GM19395 (cell line): ENCODE measurements around the gene TNFRSF8.

Source experiments
- ATAC-seq: cut with Tn5 transposase; IDR thresholded peaks from one replicate; pipeline ENCODE4 v1.9.1; 2021; ENCODE audit warnings: mild to moderate bottlenecking, moderate library complexity; ENCODE audit not compliant: unreplicated experiment

TNFRSF8 gene

GRCh38 chr1:12153181-12153785 lies 90.2 kb downstream of the TNFRSF8 start:
- no peak for ATAC-seq

GRCh38 chr1:12155328-12155727 lies 92.2 kb downstream of the TNFRSF8 start:
- no peak for ATAC-seq

- no peak for ATAC-seq
Measured at GRCh38 chr1:12157366-12158231, 94.5 kb downstream of the TNFRSF8 start.

GRCh38 chr1:12158357-12159092 lies 95.4 kb downstream of the TNFRSF8 start:
- no peak for ATAC-seq

- ATAC-seq: no peak
Measured at GRCh38 chr1:12159816-12160215, 96.7 kb downstream of the TNFRSF8 start.

GRCh38 chr1:12161324-12161661 lies 98.2 kb downstream of the TNFRSF8 start:
- ATAC-seq: peak; percentile 4

GRCh38 chr1:12161662-12162458 lies 98.8 kb downstream of the TNFRSF8 start:
- peak; percentile 79 for ATAC-seq

- no peak for ATAC-seq
Measured at GRCh38 chr1:12162459-12163137, 99.5 kb downstream of the TNFRSF8 start.

GRCh38 chr1:12163210-12163609 lies 100.1 kb downstream of the TNFRSF8 start:
- no peak for ATAC-seq

- ATAC-seq: no peak
Measured at GRCh38 chr1:12164210-12164609, 101.1 kb downstream of the TNFRSF8 start.

GRCh38 chr1:12165342-12165741 lies 102.2 kb downstream of the TNFRSF8 start:
- ATAC-seq: no peak

- peak; percentile 42 for ATAC-seq
Measured at GRCh38 chr1:12166834-12167492, 103.9 kb downstream of the TNFRSF8 start, which contains the start of gene TNFRSF1B. Gene TNFRSF1B (plus strand): TSS chr1:12166991. CDS start chr1:12167092, 101 bp downstream.

- ATAC-seq: peak; percentile 18
Measured at GRCh38 chr1:12167493-12168429, 104.7 kb downstream of the TNFRSF8 start.

- no peak for ATAC-seq
Measured at GRCh38 chr1:12168451-12169160, 105.5 kb downstream of the TNFRSF8 start.

- no peak for ATAC-seq
Measured at GRCh38 chr1:12169442-12170135, 106.5 kb downstream of the TNFRSF8 start.

- no peak for ATAC-seq
Measured at GRCh38 chr1:12170263-12170671, 107.2 kb downstream of the TNFRSF8 start.
